ENCODE results near the gene ASB2.
A peak's percentile ranks its signal among the peaks of the same experiment; 100 is the strongest.

ASB2 gene

DNA sequence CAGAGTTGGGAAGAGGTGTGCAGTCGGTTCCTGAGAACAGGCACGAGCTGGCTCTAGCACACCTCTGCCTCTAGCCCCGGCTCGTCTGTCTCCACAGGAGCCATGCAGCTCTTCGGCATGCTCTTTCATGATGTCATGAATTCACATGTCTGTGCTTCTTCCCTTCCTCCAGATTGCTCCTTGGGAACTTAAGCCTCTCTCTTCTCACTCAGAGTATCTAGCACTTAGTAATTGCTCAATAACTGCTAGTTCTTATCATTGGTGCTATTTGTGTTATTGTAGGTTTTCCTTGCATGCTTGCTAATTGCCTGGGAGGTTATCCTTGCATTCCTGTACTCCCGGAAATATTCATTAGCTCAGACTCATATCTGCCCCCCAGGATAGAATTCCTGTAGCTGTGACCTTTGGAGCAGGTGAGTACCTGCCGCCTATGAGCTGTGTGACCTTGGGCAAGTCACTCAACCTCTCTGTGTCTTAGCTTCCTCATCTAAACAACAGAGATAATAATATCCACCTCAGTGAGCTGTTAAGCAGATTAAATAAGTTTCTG is 29.8 kb downstream of the ASB2 start:
- peak; percentile 42 for DNase-seq (ENCODE audit: low spot score)

DNA sequence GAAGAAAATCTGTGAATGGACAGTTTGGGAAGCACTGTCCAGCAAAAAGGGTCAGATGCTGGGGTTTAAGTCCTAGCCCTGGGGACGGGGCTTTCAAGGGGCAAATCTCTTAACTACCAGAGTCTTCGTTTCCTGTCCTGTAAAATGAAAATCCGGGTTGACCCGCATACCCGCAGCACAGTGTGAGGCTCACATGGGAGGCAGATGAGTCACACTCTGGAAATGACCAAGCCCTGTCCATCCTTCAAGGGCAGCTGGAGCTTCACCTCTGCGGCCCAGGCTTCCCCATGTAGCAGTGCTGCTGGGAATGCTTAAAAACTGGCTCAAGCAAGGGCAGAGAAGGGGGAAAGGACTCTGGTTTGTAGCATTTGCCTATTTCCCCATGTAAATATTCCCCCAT is 30.3 kb downstream of the ASB2 start:
- no peak for DNase-seq (ENCODE audit: low spot score)

DNA sequence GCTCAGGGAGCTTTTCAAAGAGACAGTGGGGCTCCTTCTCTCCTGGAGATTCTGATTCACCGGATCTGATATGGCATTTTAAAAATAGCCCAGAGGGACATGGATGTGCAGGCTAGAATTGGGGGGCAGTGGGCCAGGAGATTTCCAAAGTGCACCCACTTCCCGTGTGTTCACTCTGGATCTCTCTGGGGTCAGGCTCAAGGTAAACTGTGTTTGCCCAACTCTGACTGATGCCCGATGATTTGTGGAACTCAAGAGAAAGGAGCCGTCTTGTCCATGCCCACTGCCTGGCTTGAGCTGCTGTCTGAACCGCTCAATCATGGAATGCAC is 31.3 kb downstream of the ASB2 start:
- DNase-seq (ENCODE audit: low spot score), result no peak

DNA sequence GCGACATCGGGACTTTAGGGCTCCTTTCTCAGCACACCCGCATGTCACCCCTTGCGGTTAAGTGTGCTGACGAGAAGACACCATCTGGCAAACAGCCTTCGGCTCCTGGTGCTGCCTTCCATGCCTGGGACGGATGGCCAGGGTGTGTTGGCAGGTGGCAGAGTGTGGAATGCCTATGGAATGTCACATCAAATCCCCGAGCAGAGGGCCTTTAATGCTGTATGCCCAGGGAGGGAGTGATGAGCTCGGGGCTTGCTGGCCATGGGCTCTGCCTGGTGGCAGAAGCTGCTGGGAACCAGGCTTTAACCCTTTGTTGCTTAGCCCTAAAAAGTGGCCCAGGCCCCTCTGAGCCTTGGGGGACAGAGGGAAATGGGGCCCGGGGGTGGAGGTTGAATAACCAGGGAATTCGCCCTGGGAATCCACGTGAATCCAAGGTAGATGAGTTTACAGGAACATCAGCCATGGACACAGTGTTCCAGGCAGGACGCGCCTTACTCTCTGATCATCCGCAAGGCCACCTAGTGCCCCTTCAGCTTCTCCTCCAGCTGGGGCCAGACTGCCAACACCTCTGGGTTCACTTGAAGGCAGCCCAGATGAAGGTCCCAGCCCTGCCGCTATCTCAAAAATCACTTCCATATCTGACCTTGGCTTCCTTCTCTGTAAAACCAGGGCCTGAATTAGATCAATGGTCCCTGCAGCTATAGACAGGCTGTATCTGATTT is 31.9 kb downstream of the ASB2 start:
- DNase-seq (ENCODE audit: low spot score), result no peak

DNA sequence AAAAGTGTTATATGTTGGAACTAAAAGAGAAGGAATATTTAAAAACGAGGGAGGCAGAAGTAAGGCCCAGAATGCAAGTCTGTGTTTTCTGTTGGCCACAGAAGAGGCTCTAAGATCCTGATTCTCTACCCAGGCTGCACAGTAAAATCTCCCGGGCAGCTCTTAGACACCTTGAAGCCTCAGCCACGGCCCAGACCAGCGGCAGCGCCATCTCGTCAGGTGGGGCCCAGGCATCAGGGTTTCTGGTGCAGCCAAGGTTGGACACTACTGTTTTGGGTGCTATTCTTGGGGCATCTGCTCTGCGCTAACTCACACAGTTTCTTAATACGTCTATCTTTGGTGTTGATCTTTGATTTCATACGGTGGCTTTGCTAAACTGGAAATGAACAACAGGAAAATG is 32.4 kb downstream of the ASB2 start:
- no peak for DNase-seq (ENCODE audit: low spot score)

DNA sequence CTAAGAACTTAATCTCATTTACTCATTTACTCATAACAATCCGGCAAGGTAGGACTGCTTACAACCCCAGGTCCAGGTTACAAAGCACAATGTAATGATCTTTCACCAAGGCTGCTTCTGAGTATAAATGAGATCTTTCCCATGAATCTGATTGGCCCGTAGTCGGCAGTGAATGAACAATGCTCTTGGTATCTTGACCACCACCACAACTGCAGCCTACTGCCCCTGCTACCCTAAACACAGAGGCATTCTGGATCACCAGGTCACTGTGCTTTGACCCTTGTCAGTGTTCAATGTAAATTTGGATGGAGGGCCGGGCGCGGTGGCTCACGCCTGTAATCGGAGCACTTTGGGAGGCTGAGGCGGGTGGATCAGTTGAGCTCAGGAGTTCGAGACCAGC is 33.3 kb downstream of the ASB2 start:
- no peak for DNase-seq (ENCODE audit: low spot score)

DNA sequence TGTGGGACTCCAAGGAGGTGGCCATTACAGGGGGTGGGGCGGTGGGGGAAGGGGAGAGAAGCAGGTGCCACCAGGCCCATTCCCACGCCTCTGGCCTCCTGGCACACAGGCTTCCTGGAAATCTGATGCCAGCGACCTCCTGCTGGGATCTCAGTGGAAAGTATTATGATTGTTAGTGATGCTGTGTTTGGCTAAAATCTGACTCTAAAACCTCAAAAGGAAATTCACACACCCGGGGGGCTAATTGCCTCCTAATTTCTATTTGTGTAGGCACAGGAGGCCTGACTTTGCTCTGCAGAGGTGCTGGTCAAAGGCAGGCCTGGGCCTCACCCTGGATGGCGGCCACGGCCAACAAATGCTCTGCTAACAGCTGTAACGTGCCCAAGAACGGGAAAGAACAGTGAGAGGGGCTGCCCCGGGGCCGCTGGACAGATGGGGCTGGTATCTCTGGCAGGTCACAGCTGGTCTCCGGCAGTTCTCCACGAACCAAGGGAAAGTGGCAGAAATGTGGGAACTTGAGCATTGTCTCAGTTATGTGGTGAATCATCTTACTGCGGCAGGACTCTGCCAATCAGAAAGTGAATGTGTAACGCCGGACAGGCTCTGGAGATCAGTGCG is 35.0 kb downstream of the ASB2 start:
- DNase-seq (ENCODE audit: low spot score), result no peak

DNA sequence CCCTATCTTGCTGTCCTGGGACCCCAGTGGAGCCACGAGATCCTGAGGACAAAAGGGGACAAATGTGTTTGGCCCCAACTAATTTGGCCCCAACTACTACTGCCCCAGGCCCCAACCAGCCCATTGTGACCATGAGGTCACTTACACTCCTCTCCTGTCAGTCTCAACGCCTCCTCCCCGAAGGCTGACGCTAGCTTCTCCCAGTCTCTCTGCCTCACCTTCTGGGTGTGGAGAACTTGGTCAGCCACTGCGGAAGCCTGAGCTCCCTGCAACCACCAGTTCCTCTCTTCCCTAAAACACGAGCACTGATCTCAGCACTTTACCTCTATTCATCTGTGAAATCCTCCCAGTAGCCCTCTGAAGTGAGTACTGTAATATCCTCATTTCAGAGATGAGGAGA is 35.9 kb downstream of the ASB2 start:
- no peak for DNase-seq (ENCODE audit: low spot score)

DNA sequence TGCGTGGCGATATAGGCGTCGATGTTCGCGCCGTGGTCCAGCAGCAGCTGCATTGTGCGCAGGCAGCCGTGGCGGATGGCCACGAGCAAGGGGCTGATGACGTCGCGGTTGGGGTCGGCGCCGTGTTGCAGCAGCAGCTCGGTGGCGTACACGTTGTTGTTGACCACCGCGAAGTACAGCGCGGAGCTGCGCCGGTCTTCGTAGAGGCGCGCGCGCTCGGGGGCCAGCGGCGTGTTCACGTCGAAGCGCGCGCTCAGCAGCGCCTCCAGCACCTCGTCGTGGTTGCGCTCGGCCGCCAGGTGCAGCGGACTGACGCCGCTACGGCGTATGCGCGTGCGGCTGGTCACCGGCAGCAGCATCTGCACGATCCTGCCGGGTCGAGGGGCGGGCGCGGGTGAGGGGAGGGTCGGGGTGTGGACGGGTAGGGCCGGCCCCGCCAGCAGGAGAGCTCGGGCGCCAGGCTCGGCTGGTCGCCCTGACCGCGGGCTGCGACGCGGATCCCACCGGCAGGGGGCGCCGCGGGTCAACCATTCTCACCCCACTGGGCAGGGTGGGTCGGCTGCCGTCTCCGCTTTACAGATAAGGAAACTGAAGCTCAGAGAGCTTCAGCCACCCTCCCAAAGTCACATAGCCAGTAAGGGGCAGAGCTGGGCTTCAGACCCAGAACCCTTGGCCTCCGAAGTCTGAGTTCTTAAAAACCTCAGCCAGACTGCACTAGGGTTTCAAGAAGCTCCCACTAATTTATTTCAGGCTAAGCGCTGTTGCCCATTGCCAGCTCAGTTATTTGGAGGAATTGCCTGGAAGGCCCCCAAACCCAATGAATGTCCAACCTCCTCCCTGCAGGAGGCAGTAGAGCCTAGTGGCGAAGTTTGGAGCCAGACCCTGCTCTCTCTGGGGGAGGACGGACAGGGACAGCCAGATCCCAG is 36.8 kb downstream of the ASB2 start:
- DNase-seq (ENCODE audit: low spot score), result peak; percentile 88

DNA sequence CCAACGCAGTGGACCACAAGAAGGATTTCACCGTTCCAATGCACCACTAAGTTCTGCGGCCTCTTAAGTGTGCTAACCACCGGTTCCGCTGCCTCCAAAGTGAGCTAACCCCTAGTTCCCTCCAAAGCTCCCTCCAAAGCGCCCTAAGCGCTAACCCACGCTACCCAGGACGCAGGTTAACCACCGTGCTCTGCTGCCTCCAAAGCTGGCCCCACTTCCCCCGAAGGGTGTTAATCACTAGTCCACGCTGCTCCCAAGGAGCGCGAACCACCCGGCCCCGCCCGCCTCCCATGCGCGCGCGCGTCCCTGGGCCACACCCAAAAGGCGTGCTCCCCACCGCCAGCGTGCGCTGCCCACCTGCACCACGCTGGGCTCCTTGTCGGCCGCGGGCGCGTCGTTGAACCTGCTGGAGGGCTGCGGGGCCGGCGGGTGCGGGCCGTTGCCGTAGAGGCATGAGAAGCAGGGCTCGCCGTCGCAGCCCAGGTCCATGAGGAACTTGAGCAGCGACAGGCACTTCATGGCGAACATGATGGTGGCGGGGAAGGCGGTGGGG is 37.5 kb downstream of the ASB2 start:
- no peak for DNase-seq (ENCODE audit: low spot score)

DNA sequence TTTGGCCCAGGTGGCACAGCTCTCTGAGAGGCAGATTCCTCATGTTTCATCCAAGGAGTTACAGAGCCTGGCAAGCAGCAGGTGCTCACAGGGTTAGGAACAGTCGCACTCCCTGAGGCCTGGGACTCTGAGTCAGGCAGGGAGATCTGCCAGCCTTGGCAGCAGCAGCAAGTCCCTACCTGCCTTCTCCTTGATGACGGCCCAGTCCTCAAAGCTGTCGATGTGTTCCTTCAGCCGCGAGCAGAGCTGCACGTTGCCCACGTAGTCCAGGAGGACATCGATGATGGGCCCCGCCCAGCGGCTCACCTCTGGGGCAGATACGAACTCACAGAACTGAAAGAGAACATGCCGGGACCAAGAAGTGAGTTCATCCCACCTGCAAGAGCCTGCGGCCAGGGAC is 38.9 kb downstream of the ASB2 start:
- DNase-seq (ENCODE audit: low spot score), result no peak

DNA sequence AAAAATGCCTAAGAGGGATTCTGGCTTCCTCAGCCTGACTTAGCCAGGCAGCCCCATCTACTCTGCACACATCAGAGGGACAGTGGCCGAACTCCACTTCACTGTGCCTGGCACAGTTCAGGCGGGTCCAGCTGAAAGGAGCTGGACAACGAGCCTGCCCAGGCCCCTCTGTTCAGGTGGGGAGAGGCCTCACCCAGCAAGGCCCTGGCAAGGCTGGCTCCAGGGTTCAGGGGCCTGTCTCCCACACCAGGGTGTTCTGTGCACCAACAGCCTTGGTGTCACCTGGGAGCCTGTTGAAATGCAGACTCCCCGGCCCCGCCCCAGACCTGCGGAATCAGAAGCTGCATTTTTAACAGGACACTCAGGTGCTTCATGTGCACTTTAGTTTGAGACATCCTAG is 39.4 kb downstream of the ASB2 start:
- no peak for DNase-seq (ENCODE audit: low spot score)

DNA sequence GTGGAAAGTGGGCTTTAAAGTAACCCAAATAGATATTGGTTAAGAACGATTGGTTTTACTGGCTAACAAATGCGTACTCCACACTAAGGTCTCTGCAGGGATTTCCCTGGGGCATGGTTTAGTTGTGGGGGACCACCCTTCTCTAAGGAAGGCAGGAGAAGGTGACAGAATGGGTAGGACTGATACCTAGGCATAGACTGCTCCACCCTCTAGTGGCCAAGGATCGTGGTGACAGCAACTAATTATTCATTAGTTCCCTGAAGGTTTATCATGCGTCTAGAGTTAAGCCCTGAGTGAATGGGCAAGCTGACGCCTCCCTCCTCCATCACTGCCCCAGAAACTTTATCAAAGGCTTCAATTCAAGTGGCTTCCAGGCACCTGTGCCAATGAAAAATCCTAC is 40.1 kb downstream of the ASB2 start:
- DNase-seq (ENCODE audit: low spot score), result no peak

DNA sequence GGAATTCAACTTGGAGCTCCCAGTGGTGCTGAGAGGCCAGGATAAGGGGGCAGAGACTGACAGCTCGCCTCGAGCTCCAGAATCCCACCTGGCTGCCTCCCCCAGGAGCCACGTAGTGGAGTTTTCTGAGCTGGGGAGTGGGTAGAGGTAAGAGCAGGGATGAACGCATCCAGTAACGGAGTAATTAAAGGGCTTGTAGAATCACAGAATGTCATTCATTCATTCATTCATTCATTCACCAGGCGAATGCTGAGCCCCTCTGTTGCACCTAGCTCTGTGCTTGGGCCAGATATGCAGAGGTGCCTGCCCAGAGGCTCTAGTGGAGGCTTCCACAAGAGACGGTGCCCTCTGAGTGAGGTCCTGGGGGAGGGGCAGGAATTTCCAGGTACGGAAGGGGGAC is 41.2 kb downstream of the ASB2 start:
- DNase-seq (ENCODE audit: low spot score), result no peak

DNA sequence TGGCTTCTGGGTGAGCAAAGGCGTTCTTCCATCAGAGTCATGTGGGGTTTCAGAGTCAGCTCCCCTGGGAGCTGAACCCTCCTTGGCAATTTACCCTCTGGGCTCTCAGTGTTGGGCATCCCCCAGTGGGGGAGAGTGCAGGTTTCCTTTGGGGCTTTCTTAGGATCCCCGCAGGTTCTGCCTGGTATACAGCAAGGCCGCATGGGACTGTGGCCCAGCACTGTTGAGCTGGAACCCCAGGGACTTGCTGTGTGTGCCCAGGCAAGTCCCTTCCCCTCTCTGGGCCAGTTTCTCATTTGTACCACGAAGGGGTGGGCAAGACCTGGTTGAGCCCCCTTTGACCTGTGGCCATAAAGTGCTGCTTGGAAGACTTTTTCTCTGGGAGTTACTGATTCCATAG is 43.7 kb downstream of the ASB2 start:
- no peak for DNase-seq (ENCODE audit: low spot score)

DNA sequence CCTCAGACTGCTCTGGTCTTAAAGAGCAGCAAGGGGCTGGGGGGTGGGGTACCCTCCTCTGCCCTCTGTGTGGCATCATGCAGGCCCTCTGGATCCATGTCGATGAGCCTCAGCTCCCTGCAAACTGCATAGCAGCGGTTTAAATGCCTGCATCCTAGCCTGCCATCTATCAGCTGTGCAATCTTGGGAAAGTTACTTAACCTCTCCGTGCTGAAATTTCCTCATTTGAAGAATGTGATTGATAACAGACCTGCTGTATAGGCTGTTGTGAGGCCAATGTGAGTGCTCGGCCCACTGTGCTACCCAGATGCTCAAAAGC is 45.4 kb downstream of the ASB2 start:
- DNase-seq (ENCODE audit: low spot score), result no peak

DNA sequence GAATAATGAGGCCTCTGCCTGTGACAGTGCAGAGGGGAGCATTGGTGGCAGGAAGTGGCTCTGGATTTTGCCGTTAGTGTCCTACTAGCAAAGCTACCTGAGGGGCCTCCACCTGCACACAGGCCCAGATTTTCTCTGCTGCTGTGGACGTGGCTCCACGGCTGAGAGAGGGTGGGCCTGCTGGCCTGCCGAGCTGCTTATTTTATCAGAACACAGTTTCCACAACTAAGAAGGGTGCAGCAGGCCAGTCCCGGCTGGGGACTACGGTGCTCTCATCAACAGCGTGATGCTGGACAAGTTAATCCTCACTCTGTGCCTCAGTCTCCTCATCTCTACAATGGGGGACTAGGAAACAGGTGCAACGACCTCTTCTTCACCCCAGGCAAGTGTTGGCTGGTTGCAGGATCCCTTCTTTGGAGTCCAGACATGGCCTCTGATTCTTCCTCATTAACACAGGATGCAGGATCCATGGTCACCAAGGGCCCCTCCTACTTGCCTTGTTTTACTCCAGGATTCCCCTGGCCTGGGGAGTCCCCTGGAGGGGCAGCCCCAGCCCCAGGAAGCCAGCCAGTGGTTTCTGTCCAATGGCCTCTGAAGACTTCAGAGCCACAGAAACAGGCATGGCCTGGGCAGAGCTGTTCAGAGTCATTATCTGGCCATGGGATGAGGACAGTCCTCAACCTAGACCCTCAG is 45.9 kb downstream of the ASB2 start:
- no peak for DNase-seq (ENCODE audit: low spot score)

DNA sequence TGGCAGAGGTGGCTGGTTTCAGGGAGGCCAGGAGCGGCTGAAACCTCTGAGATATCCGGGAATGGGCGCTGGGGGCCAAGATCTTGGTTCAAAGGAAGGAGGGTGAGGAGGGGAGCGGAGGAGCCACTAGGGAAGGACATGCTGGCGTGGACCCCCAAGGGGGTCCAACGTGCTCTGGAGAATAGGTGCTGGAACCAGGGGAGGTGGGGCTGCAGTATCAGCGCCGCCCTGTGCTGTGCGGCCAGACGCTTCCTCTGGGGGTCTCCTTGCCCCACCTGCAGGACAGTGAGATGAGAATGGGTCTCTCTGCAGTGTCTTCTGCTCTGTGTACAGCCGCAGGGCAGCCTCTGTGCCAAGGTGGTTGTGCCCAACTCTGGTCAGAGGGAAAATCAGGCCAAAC is 46.7 kb downstream of the ASB2 start:
- no peak for DNase-seq (ENCODE audit: low spot score)

DNA sequence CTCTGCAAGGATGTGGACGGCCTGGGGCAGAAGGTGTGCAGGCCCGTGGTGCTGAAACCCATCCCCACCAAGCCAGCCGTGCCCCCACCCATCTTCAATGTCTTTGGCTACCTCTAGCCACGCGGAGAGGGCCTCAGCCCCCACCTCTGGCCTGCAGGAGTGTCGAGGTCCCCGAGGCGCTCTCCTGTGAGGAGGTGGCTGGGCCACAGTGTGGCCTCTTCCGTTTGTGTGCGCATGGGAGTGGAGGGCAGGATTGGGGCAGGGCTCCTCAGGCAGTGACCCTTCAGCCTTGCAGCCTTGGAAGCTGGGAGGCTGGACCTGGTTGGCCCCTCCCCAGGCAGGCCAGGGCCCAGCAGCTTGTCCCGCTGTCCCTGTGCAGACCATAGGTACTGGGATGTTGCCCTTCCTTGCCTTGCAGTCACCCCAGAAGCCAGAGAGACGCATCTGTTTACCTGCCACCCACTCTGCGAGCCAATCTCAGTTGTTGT is 47.3 kb downstream of the ASB2 start:
- DNase-seq (ENCODE audit: low spot score), result no peak

DNA sequence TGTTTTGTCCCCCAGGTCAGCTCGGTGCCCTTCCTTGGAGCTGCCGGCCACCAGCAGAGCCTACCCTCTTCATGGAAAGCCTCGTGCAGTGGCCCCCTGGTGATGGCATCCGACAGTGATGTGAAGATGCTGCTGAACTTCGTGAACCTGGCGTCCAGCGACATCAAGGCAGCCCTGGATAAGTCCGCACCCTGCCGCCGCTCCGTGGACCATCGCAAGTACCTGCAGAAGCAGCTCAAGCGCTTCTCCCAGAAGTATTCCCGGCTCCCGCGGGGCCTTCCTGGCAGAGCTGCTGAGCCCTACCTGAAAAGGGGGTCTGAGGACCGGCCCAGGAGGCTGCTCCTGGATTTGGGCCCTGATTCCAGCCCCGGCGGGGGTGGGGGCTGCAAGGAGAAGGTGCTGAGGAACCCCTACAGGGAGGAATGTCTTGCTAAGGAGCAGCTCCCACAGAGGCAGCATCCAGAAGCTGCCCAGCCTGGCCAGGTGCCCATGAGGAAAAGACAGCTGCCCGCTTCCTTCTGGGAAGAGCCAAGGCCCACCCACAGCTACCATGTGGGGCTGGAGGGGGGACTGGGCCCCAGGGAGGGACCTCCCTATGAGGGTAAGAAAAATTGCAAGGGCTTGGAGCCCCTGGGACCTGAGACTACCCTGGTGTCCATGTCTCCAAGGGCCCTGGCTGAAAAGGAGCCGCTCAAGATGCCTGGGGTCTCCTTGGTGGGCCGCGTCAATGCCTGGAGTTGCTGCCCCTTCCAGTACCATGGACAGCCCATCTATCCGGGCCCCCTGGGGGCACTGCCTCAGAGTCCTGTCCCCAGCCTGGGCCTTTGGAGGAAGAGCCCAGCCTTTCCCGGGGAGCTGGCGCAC is 48.0 kb downstream of the ASB2 start:
- DNase-seq (ENCODE audit: low spot score), result no peak

DNA sequence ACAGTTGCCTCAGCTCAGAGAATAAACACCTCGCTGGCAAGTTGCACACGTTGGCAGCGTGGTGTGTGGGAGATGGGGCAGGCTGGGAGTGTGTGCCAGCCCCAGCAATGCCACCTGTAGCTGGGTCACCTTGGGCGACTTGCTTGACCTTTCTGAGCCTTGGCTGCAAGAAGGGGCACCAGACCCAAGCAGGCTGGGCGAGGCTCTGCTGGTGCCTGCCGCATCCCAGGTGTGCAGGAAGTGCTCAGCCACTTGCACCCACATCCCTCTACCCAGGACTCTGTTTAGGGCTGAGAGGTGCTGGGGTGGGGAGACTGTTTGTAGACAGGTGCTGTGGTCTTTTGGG is 48.6 kb downstream of the ASB2 start:
- no peak for DNase-seq (ENCODE audit: low spot score)

All from HuH-7.5 (cell line).